Natural killer cell (primary cell): ENCODE results near the gene PIGQ. TPM values are rescaled to one million over a fixed set of nuclear protein-coding genes. Genes with fewer than 3 reads are reported as not detected.

ENCODE experiments used
- ATAC-seq, 3 donors: fragments of 150-1000 bp in 2 of 3; fragments of 200-7000 bp in 1 of 3; cut with Tn5 transposase; 1 replicate in 1 of 3; 2 replicates in 2 of 3; pipeline ENCODE4 v1.10.0; 2021; ENCODE audit warnings: mild to moderate bottlenecking in 2 of 3, moderate library complexity in 2 of 3
- DNase-seq, 2 donors: peaks; one replicate each; pipeline versions ENCODE4 v3.0.0 to v3.0.0-alpha.2; 2013 to 2021; ENCODE audit warnings: mixed read lengths in 1 of 2
- H3K27ac ChIP-seq: one replicate; pipeline ENCODE4 v1.5.1; 2013; ENCODE audit warnings: mild to moderate bottlenecking, low read length
- H3K27me3 ChIP-seq: one replicate; pipeline ENCODE4 v1.6.1; 2013; ENCODE audit warnings: low read length; ENCODE audit not compliant: control insufficient read depth, insufficient read depth
- H3K36me3 ChIP-seq: one replicate; pipeline ENCODE4 v1.6.1; 2013; ENCODE audit warnings: low read length; ENCODE audit not compliant: control insufficient read depth, insufficient read depth
- H3K4me1 ChIP-seq: one replicate; pipeline ENCODE4 v1.6.1; 2013; ENCODE audit warnings: low read length; ENCODE audit not compliant: control insufficient read depth, insufficient read depth
- H3K4me3 ChIP-seq: one replicate; pipeline ENCODE4 v1.5.1; 2013; ENCODE audit warnings: low read length
- H3K9me3 ChIP-seq: one replicate; pipeline ENCODE4 v1.6.1; 2013; ENCODE audit warnings: low read length; ENCODE audit not compliant: control insufficient read depth, insufficient read depth
- H3K27ac Mint-ChIP-seq, 2 donors: one replicate each; pipeline ENCODE4 v1.8.0; 2022; ENCODE audit warnings: mild to moderate bottlenecking in 2 of 2, mixed read lengths in 2 of 2, moderate library complexity in 1 of 2
- H3K27me3 Mint-ChIP-seq, 2 donors: one replicate each; pipeline ENCODE4 v1.8.0; 2022; ENCODE audit warnings: low read depth in 2 of 2, mixed read lengths in 2 of 2
- H3K36me3 Mint-ChIP-seq: one replicate; pipeline ENCODE4 v1.8.0; 2022; ENCODE audit warnings: mixed read lengths
- H3K4me1 Mint-ChIP-seq, 2 donors: one replicate each; pipeline ENCODE4 v1.8.0; 2022; ENCODE audit warnings: mixed read lengths in 2 of 2
- H3K4me3 Mint-ChIP-seq: one replicate; pipeline ENCODE4 v1.8.0; 2022; ENCODE audit warnings: mild to moderate bottlenecking, moderate library complexity, mixed read lengths
- H3K9me3 Mint-ChIP-seq, 2 donors: one replicate each; pipeline ENCODE4 v1.8.0; 2022; ENCODE audit warnings: mixed read lengths in 2 of 2
- WGBS: methylation state at CpG from one replicate; pipeline ENCODE4 v1.1.7; 2013; ENCODE audit warnings: missing lambda C conversion rate; ENCODE audit not compliant: insufficient coverage; 5-methylcytosine and 5-hydroxymethylcytosine counted together
- intact Hi-C: fragments of 100-400 bp; cut with micrococcal nuclease; formaldehyde crosslinking; loops from one replicate; pipeline ENCODE4 v1.14.2; 2022
- total RNA-seq, 4 donors: library from RNA; stranded (reverse); fragments of 120-200 nt in 1 of 4; gene quantifications; one replicate each; pipeline versions ENCODE4 v1.2.3 to v1.2.4, GENCODE V29; 2013 to 2022
- TF ChIP-seq, protein P1 (sequence below): fragments of 200-600 bp; IDR thresholded peaks from one replicate; pipeline ENCODE4 v1.8.0; 2022; ENCODE audit warnings: antibody characterized with exemption

The PIGQ gene
- total RNA-seq, 3 donors from 2014 or later (not counting 1 experiment from before 2014, with no cell fraction given), result 27.6 to 40.5 (median 37.0) TPM

DNA sequence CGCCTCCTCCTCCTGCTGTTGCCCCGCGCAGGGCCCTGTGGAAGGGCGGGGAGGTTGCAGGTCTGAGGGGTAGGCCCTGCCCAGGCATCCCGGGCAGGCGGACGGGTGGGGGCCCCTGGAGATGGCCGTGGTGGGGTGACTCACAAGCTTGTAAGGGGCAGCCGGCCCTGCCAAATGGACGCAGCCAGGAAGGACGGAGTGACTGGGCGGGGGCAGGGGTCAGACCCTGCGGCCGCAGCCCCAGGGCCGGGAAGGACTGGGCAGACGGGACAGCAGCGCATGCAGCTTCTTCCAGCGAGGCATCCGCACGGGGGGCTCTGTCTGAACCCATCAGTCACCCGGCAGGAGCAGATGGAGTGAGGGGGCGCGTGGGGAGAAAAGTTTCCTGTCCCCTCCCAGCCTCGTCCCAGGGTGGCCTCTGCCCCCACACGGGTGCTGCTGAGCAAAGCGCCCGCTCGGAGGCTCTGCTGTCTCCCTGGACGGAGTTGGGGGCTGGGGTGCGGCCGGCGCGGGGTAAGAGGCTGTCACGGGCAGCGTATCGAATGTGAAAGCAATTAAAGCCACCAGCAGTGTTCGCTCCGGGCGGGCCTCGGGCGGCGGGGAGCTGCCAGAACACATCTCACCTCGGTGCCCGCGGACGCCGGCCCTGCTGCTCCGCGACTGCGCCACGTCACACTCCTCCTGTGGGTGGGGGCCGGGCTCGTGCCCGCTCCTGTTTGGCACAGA, 15.0 kb upstream of the PIGQ start:
- Mint-ChIP-seq H3K36me3 (no peaks in the 10 kb centered on the region), H3K4me1 (no peaks in the 10 kb centered on the region)
- intact Hi-C loops, result no loop called here

DNA sequence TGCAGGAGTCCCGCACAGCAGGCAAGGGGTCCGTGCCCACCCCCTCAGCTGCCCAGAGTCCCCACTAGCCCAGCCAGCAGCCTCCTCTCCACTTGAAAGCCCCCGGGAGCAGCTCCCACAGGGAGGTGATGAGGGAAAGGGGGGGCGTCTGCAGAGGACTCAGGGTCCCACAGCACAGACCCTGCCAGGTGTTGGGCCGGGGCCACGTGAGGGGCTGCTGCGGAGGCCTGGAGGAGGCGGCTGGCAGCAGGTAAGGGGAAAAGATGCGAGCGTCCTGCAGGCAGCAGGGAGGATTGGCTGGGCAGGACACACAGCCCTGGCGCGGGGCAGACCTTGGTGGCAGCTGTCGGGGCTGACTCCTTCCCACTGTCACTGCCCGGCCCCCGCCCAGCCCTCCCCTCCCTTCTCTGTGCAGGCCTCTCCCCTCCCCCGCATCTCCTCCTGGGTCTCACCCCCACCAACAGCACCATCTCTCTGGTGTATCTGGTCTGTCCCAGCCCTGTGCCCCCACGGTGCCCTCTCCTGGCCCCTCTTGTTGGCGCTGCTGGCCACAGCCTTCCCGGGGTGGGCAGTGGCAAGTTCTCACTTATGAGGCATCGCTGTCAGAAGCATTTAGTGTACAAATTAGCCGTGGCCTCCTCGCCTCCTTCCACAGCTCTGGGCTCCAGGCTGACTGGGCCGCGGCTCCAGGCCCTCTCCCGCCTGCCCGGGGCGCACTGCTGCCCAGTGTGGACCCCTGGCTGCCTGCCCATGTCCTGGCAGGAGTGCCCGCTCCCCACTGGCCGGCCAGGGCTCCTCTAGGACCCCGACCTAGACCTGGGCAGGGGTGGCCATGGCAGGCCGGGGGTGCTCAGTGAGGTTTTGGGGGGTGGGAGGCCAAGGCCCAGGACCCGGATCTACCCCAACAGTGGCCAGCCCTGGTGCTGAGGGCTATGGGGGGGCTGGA, 14.0 kb upstream of the PIGQ start:
- H3K4me3 Mint-ChIP-seq, result no peak overlapping the region
- no peaks in the 10 kb centered on the region for H3K4me1 ChIP-seq
- peaks cover 0 to 4% of the 10 kb centered on the region in 2 donors for H3K27me3 Mint-ChIP-seq
- peaks cover 5% of the 10 kb centered on the region for H3K27me3 ChIP-seq
- H3K4me3 ChIP-seq, result no peak overlapping the region
- WGBS, result 89% methylated on average over 31 of the region's 32 CpGs
- ATAC-seq (no peak), DNase-seq (no peak)
- H3K36me3 ChIP-seq, result peaks cover 8% of the 10 kb centered on the region
- intact Hi-C loops, result no loop called here
- no peaks in the 10 kb centered on the region for H3K9me3 Mint-ChIP-seq
- no peaks in the 10 kb centered on the region for H3K9me3 ChIP-seq
- H3K36me3 Mint-ChIP-seq, result no peaks in the 10 kb centered on the region
- TF ChIP-seq, protein P1, sequence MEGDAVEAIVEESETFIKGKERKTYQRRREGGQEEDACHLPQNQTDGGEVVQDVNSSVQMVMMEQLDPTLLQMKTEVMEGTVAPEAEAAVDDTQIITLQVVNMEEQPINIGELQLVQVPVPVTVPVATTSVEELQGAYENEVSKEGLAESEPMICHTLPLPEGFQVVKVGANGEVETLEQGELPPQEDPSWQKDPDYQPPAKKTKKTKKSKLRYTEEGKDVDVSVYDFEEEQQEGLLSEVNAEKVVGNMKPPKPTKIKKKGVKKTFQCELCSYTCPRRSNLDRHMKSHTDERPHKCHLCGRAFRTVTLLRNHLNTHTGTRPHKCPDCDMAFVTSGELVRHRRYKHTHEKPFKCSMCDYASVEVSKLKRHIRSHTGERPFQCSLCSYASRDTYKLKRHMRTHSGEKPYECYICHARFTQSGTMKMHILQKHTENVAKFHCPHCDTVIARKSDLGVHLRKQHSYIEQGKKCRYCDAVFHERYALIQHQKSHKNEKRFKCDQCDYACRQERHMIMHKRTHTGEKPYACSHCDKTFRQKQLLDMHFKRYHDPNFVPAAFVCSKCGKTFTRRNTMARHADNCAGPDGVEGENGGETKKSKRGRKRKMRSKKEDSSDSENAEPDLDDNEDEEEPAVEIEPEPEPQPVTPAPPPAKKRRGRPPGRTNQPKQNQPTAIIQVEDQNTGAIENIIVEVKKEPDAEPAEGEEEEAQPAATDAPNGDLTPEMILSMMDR, result no peak
- no peak overlapping the region for H3K27ac ChIP-seq
- no peak overlapping the region for H3K27ac Mint-ChIP-seq
- H3K4me1 Mint-ChIP-seq, result no peaks in the 10 kb centered on the region

More for the DNA sequence above, 15.0 kb upstream of the PIGQ start:
- peaks cover 13% of the 10 kb centered on the region for H3K36me3 ChIP-seq
- TF ChIP-seq, protein P1, result no peak
- 90% methylated on average over 54 of the region's 54 CpGs for WGBS
- ATAC-seq (peak in 2 of 3 donors; percentile 27 to 28), DNase-seq (no peak)
- Mint-ChIP-seq H3K27ac (no peak overlapping the region), H3K4me3 (no peak overlapping the region), H3K27me3 (peaks cover 0 to 4% of the 10 kb centered on the region in 2 donors), H3K9me3 (no peaks in the 10 kb centered on the region)
- H3K4me3 ChIP-seq, result no peak overlapping the region
- peaks cover 5% of the 10 kb centered on the region for H3K27me3 ChIP-seq
- no peaks in the 10 kb centered on the region for H3K9me3 ChIP-seq
- no peak overlapping the region for H3K27ac ChIP-seq
- no peaks in the 10 kb centered on the region for H3K4me1 ChIP-seq

DNA sequence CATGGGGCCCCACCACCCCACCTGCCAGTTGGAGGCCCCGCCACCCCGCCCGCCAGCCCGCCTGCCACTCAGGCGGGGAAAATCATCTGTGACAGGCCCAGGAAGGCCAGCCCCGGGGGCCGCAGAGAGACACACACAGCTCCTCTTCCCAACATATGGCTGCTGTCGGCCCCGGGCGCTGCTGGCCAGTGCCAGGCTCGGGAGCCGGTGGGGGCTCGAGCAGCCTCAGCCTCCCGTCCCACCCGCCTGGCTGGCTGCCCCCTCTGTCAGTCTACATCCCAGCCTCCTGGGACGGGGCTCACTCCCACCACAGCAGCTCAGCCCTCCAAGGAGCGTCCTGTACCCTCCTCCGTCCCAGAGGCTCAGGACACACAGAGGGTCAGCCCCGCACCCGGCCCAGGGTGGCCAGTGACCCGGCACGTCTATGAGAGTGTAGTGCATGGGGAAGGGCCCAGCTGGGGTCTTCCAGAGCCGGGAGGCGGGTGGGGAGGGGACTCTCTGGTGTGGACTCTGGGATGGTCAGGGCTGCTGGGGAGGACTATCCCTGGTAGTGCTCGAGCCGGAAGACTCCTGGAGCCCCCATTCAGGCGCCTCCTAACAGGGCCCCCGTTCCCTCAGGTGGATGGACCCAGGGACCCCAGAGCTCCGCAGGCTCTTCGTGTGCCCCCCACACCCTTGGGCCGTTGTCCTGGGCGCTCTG, 13.1 kb upstream of the PIGQ start:
- 92% methylated on average over 32 of the region's 32 CpGs for WGBS
- no peak overlapping the region for H3K27ac Mint-ChIP-seq
- Histone ChIP-seq H3K36me3 (peaks cover 7% of the 10 kb centered on the region), H3K27me3 (peaks cover 10% of the 10 kb centered on the region), H3K4me3 (no peak overlapping the region), H3K4me1 (no peaks in the 10 kb centered on the region), H3K9me3 (no peaks in the 10 kb centered on the region), H3K27ac (no peak overlapping the region)
- H3K4me3 Mint-ChIP-seq, result no peak overlapping the region
- TF ChIP-seq, protein P1, result no peak
- H3K27me3 Mint-ChIP-seq, result peaks cover 0 to 4% of the 10 kb centered on the region in 2 donors
- H3K9me3 Mint-ChIP-seq, result no peaks in the 10 kb centered on the region
- H3K4me1 Mint-ChIP-seq, result no peaks in the 10 kb centered on the region
- no peak for ATAC-seq
- DNase-seq, result no peak
- intact Hi-C loops, result no loop called here
- no peaks in the 10 kb centered on the region for H3K36me3 Mint-ChIP-seq
